GM12801 (cell line): ENCODE measurements around the gene SLC9A1.

Source experiments
- TF ChIP-seq, protein P1 (sequence below): IDR thresholded peaks from one replicate; pipeline ENCODE4 v1.5.1; 2011; ENCODE audit warnings: control low read depth; ENCODE audit not compliant: insufficient read length; ENCODE audit errors: extremely low read depth

The SLC9A1 gene

DNA sequence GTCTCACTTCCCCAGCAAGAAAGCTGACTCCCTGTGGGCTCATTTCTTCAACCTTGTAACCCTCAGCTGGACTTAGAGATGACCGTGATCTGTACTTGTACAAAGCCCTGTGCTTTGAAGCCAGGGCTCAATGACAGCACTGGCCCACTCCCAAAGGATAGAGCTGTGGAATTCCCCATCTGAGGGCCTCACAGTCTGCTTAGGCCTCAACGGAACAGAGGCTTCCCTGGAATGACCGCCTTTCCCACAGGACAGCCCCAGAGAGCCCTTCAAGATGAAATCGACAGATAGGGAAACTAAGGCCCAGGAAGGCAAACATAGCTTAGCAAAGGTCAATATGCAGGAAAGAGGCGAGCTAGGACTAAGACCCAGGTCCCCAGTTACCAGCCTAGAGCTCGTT is 11.5 kb downstream of the SLC9A1 start:
- TF ChIP-seq, protein P1, sequence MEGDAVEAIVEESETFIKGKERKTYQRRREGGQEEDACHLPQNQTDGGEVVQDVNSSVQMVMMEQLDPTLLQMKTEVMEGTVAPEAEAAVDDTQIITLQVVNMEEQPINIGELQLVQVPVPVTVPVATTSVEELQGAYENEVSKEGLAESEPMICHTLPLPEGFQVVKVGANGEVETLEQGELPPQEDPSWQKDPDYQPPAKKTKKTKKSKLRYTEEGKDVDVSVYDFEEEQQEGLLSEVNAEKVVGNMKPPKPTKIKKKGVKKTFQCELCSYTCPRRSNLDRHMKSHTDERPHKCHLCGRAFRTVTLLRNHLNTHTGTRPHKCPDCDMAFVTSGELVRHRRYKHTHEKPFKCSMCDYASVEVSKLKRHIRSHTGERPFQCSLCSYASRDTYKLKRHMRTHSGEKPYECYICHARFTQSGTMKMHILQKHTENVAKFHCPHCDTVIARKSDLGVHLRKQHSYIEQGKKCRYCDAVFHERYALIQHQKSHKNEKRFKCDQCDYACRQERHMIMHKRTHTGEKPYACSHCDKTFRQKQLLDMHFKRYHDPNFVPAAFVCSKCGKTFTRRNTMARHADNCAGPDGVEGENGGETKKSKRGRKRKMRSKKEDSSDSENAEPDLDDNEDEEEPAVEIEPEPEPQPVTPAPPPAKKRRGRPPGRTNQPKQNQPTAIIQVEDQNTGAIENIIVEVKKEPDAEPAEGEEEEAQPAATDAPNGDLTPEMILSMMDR: no peak

DNA sequence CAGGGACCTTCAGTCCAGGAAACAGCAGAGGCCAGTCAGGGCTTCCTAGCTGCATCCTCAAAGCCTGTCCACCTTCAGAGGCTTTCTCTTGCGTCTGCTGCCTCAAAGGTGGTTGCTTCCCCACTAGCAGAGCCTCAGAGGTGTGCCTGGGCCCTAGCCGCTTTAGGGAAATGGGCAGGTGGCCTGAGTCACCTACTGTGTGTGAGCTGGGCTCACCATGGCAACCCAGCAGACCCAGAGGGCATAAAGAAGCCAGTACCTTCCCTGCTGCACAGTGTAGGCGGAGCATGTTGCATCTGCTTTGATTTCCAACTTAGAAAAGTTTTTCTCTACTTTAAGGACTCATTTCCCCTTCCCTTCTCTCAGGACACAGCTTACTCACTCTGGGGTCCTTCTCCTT is 12.5 kb downstream of the SLC9A1 start:
- TF ChIP-seq, protein P1: no peak

DNA sequence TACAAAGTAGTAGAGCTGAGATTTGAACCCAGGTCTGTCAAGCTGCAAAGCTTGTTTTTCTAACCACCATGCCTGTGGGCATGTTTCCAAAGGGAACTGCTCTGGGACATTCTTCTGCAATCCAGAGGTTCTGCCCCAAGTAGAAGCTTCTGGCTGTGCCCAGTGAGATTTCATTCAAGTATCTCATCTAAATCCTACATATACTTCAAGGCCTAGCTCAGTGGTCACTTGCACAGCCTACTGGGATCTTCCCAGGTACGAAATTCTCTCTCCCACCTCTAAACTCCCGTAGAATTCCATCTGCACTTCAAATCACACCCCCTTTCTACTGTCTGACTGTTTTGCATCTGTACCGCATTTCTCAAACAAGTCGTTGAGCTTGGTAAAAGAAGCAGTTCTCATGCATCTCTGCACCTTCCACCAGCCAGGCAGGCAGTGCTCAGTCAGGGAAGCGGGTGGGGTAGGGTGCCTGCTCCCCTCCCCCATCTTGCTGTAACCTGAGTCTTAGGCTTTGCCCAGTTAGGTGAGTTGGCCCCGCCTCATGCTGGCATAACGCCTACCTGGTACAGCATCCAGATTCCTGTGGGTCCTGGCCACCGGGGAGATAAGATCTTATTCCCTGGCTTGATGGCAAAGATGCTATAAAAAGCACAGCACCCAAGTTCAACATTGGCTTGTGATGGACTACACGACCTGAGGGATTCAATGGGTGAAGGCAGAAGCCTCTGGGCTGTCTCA is 13.5 kb downstream of the SLC9A1 start:
- TF ChIP-seq, protein P1: no peak

DNA sequence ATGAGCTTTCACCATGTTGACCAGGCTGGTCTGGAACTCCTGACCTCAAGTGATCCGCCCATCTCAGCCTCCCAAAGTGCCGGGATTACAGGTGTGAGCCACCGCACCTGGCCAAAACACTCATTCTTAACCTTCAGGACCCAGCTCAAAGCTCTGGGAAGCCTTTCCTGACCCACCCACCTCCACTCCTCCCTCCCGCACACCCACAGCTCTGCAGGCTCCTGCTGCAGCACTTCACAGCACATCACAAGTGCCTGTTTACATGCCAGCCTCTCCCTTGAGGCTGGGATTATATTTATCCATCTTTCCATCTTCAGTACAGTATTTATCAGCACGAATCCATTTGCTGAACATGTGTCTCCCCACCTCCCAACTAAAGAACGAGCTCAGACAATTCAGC is 14.9 kb downstream of the SLC9A1 start:
- TF ChIP-seq, protein P1: no peak

DNA sequence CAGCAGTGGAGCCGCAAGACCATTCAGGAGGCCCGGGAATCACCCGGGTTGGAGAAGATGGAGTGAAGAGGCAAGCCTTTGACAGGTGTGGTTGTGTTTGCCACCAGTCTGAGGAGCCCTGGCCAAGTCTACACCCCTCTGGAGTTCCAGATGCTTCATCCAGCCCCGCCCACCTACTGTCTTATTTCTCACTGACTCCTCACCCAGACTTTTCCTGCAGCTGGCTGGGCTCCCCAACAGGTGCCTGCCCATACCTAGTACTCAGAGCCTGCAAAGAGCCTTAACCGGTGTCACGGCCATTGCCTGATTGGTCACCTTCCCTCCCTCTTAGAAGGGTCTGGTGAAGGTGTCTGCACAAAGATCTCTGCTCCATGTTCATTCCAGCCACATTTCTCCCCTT is 16.0 kb downstream of the SLC9A1 start:
- TF ChIP-seq, protein P1: no peak

DNA sequence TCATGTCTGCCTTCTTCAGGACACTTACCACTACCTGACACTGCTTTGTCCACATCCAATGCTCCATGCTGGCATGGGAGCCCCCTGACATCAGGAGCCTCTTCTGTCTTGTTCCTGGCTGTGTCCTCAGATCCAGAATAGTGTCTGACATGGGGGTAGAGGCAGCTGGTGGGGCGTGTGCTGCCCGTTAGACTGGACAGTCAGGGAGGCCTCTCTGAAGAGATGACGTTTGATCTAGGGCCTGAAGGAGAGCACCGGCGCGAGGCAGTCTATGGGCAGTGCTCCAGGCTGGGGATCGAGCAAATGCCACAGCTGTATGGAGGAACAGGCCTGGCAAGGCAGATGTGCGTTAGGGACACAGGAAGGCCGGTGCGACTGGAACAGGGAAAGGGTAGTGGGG is 16.6 kb downstream of the SLC9A1 start:
- TF ChIP-seq, protein P1: no peak

DNA sequence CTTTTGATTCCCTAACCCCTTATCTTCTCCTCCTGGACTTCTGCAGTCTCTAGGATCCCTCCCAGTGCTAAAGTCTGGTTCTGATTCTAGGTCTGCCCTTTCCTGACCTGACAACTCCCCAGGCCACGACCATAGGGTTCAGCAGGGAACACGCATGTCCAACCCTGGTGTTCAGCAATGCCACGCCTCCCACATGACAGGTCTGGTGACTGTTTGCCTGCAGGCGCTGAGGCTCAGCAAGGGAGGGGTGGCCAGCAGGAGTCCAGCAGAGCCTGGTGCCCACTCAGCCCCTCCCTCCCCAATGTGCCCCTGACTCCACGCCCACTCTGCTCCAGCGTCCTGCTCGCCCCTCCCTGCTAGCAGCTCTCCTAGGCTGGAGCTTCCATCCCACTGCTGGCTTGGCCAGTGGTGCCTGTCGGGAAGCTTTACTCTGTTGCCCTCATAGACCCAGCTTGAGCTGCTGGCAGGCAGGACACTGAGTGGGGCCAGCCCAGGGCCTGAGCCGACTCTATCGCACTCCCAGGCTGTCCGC is 17.3 kb downstream of the SLC9A1 start:
- TF ChIP-seq, protein P1: no peak
